GM04504 (cell line): ENCODE measurements around the gene UTRN.

ENCODE experiments used
- DNase-seq: peaks from one replicate; pipeline ENCODE4 v3.0.0-alpha.2; 2012; ENCODE audit warnings: low read depth

Gene UTRN

DNA sequence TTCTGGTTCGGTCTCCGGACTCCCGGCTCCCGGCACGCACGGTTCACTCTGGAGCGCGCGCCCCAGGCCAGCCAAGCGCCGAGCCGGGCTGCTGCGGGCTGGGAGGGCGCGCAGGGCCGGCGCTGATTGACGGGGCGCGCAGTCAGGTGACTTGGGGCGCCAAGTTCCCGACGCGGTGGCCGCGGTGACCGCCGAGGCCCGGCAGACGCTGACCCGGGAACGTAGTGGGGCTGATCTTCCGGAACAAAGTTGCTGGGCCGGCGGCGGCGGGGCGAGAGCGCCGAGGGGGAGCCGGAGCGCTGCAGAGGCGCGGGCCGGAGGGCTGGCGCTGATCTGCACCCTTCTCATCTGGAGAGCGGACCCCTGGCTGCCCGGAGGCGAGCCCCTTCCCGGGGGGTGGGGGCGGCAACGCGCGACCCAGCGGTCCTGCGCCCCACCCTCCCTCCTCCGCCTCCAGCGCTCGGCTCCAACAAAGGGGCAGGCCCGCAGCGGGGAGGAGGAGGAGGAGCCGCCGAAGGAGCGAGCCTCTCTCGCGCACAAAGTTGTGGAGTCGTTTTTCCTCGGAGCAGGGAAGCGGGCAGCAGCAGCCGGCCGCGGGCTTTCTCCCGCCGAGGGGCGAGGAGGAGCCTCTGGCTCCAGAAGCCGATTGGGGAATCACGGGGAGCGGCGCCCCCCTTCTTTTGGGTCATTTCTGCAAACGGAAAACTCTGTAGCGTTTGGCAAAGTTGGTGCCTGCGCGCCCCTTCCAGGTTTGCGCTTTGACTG lies at the start of gene UTRN:
UTRN (plus strand) TSS at position 553 of the 765 bp plus-strand sequence. CDS start 6,494 bp downstream, outside the sequence.
- peak; percentile 66 for DNase-seq

DNA sequence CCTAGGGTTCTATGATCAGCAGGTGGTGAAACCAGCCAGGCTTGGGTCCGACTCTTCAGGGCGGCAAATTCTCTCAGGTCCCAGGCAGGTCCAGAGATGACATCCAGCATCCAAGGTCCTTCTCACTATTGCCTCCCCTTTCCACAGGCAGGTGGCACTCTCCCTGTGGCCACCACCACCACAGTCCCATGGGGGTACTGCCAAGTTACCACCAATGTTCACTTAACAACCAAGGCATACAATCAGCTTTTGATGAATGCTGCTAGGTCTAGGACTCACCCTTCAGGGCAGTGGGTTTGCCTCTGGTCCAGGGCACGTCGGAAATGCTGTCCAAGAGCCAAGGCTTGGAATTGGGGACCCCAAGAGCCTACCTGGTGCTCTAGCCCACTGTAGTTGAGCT lies 40.4 kb upstream of the UTRN start:
- no peak for DNase-seq

DNA sequence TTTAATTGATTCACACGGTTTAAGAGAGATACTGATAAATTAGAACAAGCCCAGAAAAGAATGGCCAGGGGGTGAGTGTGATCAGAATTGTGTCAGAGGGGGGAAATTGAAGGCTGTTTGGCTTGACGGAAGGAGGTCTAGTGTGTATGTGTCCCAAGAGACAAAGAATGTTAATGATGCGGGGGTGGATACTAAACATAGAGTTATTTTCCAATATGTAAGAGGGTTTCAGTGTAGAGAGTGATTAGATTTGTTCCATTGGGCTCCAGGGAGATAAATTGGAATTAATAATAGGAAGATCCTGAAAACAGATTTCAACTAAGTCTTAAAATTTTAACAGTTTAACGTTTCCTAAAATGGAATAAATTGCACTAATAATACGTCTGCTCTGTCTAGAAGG lies 38.1 kb upstream of the UTRN start:
- DNase-seq, result no peak

DNA sequence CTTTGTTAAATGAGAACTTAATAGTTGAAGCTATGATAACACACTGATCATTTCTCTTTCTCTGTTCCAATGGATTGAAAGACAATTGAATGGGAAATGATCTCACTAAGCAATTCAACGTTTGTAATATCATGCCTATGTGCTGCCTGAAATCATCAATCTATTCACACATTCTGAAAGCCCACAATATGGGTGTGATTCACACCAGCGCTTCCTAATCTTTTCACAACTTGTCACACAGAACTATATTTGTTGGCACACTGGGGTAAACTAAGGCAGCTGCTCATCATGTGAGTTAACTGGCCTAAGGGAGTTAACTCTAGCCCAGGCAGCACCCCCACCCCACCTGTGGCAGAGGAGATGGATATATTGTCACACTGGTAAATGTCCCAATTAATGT lies 37.1 kb upstream of the UTRN start:
- DNase-seq, result no peak

DNA sequence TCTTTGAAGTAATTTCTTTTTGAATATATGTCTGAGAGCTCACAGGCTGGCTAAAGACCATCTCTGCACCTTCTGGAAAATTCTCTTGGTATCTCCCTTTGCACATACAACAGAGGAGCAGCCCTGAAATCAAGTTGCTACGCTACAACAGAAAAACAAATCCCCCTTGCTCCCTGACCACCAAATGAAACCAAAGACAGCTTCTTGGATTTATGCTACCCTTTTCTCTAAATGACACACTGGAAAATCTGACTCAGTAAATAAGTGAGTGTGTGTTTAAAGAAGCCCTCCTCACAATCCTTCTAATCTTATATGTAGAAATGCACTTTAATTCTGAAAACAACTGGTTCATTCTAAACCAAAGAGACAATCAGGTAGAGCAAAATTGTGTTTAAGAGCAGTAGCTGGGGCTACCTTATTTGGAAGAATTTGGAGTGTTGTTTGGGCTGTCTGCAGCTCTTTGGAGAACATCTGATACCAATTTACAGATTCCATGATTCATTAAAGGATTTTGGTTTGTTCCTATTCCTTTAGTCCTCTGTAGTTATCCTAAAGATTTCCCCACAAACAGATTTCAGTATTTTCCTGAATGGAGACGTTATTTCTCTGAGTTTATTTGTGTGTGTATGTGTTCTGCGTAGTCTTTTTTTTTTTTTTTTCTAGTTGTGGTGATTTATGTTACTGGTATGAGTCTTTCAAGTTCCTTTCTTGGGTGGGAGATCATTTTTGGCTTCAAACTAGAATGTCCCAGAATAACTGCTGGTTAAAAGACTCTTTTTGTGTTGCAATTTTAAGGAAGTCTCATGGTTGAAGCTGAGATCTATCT lies 36.4 kb upstream of the UTRN start:
- peak; percentile 50 for DNase-seq

DNA sequence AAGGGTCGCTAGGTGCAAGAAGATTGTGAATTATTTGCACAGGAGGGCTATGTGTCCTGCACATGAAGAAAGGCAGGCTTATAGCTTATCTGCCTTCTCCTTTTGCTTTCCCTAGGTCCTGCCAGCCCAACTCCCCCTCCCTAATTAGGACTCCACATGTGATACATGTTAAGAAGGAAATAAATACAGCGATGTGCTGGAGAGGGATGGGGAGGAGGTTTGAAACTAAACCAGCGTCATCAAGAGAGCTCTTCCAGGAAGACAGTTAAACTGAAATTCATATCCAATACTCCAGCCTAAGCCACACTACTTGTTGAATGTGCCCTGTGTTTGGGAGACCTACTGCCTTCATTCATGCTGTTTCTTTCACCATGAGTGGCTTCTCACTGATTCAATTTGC lies 34.9 kb upstream of the UTRN start:
- no peak for DNase-seq

DNA sequence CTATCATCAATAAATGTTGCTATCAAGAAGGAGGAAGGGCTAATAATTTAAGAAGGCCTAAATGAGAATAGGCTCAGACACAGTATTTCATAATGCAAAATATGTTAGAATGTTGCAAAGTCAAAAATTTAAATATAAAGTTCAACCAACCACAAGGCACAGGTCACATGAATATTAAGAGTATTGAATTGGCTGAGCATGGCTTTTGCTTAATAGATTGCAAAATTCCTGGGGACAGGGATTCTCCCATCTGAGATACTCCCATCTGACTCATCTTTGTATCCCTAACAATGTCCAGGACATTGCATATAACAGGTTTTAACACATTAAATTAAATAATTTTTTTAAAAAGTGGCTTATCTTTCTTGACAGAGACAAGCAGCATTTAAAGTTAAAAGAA lies 32.9 kb upstream of the UTRN start:
- no peak for DNase-seq

DNA sequence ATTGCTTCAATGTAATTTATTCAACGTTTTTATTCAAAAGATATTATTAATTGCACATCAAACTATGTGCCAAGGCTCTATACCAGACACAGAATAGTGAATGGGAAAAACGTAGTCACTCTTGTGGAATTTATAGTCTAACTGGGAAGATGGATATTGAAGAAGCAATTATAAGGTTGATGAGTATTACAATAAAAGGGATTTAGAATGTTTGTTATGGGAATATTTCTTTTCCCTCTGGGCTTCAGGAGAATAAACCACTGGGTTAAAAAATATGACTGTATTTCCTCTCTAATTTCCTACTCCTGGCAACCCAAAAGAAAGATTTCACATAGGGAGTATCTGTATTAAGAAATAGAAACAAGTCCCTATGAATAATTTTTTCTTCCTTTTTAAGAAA lies 25.1 kb upstream of the UTRN start:
- peak; percentile 57 for DNase-seq

DNA sequence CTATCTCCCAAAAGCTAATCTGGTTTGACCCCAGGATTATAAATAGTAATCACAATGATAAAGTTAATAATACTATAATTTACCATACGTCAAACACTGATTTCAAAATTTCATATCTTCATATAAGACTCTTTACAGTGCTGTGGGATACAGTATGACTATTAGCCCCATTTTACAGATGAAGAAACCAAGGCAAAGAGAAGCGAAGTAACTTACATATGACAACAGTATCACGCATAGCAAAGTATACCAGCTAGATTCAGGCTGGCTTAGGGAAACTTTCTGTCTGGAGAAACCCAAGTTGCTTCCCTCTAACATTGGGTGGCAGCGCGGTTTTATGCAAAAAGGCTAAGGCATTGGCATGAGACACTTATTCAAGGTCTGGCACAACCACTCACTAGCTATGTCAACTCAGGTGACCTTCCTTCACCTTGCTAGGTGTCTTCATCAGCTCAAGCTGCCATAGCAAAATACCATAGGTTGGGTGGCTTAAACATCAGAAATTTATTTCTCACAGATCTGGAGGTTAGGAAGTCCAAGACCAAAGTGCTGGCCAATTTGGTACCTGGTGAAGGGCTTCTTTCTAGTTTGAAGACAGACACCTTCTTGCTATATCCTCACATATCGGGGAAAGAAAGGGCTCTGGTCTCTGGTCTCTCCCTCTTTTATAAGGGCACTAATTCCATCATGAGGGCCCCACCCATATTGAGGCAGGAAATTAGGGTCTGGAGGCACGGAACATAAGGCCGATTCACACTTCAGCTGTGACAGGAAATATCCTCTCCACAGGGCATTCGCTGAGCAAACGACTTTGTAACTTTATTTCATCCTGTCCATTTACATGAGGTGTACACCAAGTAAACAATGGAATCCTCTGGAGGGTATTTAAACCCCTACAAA lies 22.4 kb upstream of the UTRN start:
- DNase-seq, result no peak

DNA sequence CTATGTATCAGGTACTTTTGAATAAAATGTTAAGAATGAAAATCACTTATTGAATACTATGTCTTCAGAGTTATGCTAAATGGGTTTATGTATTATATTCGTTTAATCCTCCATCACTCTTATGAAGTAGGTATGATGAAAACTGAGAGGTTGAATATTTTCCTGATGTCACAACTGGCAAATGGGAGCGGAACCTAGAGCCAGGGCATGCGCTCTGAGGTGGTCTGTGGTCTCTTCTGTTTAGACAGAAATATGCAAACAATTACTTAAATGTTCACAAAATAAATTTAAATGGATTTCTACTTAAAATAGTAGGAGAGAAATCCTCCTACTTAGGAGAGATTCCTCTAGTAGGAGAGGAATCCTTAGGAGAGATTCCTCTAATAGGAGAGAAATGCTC lies 21.3 kb upstream of the UTRN start:
- no peak for DNase-seq

DNA sequence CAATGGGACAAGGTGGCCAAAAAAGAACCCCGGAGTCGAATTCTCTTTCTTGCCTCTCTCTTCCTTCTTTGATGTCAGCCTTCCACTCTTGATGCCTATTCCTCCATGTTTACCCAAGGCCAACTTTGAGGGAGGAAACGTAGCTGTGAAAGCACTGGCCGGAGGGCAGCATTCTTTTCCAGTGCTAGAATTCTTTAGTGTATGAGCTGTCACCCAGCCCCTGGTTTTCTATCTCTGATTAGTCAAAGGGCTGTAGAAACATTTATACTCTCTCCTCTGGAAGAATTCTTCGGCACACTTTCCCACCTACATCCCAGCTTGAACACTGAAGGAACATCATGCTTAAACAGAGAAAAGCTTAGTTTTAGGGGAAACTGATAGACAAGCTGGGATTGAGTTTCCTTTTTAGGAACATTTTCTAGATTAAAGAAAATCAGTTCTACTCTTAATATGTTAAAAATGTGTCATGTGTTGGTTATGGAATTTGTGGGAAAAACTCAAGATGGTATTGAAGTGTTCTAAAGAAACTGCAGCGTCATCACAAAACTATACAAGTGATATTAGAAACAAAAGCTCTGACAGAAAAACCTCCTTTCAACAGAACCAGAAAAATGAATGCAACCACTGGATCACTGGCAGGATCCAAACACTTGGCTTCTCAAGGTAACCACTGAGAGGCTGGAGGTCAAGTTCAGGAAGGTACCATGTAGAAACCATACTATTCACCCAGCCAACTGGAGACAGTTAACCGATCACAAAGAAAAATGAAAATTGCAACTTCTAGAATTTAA lies 20.7 kb upstream of the UTRN start:
- DNase-seq, result peak; percentile 82

DNA sequence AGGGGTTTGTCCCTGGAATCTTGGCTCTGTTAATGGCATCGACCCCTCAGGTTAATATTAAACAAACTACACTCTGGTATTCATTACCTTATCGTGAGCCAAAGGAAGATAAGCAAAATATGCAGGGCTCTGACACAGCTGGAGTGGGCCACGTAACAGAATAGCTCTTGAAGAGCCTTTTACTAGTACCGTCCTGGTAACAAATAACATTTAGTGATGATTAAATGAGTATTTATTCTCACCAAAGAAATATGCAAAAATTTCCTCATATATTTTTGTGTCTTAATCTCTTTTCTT lies 20.1 kb upstream of the UTRN start:
- DNase-seq, result no peak

DNA sequence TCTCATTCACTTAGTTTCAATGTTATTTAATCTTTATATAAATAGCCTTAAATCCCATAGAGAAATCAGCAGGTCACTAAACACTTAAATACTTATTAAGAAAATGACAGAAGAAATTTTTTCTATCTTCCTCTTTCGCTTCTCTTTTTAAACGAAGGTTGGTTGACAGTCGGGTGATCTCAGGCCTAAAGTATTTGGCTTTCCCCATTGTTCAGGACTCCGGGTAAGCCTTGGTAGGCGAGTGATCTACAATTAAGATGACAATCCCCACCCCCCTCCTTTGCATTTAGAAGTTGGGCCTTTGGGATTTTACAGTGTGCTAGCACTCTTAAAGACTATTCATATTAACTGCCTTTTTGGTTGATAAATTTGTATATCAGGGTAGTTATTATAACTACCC lies 19.7 kb upstream of the UTRN start:
- DNase-seq, result no peak

DNA sequence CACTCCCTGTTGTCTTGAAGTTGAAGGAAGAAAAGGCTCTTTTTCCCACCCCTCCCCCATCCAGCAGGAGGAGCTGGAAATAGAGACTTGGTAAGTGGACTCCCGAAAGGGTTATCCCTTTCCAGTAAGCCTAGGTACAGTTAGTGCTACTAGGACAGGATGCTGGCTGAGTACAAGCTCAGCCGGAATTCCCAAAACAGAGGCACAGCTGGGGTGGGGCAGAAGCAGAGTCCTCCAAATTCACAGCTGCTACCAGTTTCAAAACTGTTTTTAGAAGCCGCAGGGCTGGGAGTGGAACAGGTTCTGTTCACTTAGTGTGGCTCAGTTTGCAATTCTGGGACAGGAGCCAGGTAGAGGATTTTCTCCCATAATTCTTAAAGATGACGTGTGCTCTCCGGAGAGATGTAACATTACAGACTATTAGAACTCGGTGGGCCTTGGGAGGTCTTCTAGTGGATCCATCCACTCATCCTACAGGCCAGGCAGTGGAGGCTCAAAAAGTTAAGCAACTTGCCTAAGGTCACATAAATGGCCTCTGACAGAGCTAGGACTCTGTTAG lies 19.0 kb upstream of the UTRN start:
- peak; percentile 71 for DNase-seq

DNA sequence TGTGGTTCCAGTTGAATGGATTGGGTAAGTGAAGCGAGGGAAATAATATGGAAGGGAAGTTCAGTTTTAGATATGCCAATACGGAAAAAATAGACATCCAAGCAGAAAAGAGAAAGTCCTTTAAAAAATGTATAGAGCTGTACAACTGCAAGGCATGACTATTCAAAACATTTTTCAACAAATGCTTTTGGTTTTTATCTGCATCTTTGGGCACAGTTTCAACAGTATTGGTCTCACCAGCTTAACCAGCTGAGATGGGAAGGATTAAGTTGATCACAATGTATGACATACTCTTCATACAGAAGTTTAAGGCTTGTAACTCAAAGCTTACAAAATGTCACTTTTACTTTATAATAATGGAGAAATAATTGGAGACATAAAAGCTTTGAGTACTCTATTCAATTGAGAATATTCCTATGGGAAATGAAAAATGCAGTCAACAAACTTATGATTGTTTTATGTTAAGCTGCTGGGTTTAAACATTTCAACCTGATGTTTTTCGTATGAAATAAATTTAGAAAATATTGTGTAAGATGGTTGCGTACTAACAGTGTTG lies 16.3 kb upstream of the UTRN start:
- no peak for DNase-seq

DNA sequence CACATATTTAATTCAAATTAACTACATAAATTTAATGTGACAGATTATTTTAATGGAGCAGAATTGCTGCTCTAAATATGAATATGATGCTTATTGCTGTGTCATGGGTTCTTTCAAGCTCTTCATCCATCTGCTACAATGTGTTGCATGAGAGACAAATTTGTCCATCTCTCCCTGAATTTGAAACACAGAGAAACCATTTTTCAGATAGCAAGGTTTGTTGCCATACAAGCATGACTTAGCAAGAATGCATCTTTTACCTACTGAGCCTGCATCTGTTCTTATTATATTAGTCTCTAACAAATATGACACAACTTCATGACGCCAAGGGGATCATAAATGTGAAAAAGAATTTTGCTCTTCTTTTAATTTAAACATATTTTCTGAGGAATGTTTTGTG lies 8.0 kb upstream of the UTRN start:
- DNase-seq, result no peak

DNA sequence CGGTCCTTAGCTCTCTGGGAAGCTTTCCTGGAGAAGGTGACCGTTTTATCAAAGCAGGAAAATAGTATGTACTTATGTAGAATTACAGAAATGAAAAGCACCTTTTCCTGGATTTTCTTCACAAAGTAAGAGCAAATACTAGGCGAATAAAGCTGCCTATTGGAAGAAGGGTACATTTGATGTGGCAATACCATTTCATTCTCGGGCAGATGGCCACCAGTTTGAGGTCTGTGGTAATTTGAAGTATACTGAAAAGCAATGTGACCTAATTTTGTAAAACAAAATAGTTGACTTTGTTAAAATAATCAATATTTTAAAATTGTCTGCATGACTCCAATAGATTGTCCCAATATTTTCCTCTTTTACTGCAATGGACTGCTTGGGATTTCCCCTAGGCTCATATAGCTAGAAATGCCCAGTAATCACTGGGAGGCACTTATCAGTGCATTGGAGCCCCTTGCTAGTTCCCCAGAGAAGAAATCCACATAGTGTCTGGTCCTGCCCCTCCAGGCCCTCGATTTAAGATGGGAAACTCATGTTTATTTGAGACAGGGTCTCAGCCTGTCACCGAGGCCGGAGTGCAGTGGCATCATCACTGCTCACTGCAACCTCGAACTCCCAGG lies 7.4 kb upstream of the UTRN start:
- DNase-seq, result no peak

DNA sequence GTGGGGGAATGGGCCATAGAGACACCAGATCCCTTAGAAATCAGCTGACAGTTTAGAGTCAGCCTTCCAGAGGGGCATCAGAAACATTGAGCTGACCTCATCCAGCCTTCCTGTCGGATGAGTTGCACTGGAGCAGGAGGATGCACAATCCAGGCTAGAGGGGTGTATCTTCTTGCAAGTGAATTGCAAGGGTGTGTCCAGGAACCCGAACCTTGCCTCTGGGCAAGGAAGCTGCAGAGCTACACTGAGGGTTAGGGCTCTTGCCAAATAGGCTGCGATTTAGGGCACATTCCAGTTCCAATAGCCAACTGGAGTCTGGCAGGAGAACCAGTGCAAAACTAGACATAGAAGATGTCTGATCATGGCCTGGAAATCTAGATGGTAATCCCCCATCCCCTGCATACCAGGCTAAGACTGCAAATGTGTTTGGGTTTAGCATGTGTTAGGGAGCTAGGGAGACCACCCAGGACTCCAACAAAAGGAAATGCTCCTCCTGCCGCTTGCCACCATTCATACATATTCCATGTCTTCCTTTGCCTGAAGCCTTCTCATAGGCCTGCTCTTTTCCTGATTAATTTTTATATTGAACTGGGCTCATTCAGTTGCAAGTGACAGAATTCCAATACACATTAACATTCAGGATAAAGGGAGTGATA lies 6.3 kb upstream of the UTRN start:
- DNase-seq, result no peak

DNA sequence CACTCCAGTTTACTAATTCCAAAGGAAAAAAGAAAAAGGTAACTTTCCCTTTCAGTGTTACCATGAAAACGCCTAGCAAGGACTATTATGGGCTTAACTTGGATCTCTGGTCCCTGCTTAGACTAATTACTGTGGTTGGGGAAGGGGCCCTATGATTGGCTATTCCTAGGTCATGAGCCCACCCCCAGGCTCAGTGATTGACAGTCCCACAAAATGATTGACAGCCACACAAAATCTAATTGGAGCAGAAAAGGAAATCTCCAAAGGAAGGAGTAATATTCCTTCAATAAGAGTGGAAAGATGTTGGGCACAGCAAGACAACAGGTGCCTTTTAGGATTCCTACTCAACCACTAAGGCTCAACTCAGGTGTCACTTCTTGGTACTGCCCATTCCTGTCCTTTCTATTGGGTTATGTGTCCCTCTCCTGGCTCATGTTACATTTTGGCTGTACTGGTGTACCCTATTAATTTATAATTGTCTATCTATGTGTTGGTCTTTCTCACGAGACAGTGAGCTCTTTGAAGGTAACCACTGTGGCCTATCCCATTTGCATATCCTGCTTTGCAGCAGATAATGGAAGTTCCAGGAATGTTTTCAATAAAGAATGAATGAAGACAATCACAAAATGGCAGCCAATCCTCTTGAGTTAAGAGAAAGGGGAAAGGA lies 5.5 kb upstream of the UTRN start:
- no peak for DNase-seq
